Epithelial cell of esophagus (primary cell): Measurements from ENCODE around the gene C17orf78.

Source experiments
- DNase-seq: peaks from one replicate; pipeline ENCODE4 v3.0.0; 2010; ENCODE audit warnings: low read depth
- H3K4me3 ChIP-seq: 2 replicates; pipeline ENCODE4 v1.5.1; 2011; ENCODE audit warnings: mild to moderate bottlenecking, low read length, control low read depth
- TF ChIP-seq, protein P1 (sequence below): IDR thresholded peaks from 2 replicates; pipeline ENCODE4 v1.5.1; 2011; ENCODE audit warnings: low read depth, mild to moderate bottlenecking, low read length, control low read depth, inconsistent platforms; ENCODE audit not compliant: insufficient read depth; ENCODE audit errors: missing control alignments

C17orf78 gene

DNA sequence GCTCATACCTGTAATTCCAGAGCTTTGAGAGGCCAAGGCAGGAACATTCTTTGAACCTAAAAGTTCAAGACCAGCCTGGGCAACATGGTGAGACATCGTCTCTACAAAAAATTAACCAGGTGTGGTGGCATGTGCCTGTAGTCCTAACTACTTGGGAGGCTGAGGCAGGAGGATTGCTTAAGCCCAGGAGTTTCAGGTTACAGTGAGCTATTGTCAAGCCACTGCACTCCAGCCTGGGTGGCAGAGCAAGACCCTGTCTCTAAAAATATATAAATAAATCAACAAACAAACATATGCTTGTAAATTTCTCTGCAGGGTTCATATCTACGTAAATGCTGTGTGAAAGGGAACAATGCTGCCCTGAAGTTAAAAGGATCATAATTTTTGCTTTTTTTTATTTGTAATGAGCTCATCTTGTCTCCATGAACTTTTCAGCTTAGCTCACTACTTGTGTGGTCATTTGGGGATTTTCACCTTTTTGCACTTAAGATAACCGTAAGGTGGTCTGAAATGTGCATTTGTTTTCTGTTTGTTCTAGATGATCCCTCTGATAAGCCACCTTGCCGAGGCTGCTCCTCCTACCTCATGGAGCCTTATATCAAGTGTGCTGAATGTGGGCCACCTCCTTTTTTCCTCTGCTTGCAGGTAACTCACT lies 47.3 kb downstream of the C17orf78 start:
- H3K4me3 ChIP-seq = no peak overlapping the region
- no peak for DNase-seq
- TF ChIP-seq, protein P1, sequence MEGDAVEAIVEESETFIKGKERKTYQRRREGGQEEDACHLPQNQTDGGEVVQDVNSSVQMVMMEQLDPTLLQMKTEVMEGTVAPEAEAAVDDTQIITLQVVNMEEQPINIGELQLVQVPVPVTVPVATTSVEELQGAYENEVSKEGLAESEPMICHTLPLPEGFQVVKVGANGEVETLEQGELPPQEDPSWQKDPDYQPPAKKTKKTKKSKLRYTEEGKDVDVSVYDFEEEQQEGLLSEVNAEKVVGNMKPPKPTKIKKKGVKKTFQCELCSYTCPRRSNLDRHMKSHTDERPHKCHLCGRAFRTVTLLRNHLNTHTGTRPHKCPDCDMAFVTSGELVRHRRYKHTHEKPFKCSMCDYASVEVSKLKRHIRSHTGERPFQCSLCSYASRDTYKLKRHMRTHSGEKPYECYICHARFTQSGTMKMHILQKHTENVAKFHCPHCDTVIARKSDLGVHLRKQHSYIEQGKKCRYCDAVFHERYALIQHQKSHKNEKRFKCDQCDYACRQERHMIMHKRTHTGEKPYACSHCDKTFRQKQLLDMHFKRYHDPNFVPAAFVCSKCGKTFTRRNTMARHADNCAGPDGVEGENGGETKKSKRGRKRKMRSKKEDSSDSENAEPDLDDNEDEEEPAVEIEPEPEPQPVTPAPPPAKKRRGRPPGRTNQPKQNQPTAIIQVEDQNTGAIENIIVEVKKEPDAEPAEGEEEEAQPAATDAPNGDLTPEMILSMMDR = no peak

DNA sequence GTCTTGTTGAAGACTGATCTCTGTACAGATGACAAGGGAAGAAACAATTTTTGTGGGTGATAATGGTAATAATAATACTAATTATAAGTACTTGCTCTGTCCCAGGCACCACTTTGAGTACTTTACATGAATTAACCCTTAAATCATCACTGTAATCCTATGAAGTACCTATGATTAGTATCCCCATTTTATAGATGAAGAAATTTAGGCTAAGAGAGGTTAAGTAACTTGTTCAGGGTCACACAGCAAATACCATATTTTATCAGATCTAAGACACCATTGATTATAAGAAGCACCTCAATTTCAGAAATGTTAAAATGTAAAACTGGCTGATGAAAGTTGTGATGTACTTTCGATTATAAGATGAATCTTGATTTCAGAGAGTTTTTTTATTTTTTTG lies 49.5 kb downstream of the C17orf78 start:
- H3K4me3 ChIP-seq = no peak overlapping the region
- TF ChIP-seq, protein P1 = no peak
- no peak for DNase-seq

DNA sequence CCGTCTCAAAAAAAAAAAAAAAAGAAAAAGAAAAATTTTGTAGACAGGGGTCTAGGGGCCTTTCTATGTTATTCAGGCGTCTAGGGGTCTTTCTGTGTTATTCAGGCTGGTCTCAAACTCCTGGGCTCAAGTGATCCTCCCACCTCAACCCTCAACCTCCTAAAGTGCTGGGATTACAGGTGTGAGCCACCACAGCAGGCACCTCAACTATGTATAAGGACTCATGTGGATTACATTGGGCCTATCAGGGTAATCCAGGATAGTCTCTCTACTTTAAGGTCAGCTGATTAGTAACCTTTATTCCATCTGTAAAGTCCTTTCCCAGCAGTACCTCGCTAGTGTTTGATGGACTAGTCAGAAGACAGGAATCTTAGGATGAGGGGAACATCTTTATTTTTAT lies 53.3 kb downstream of the C17orf78 start:
- H3K4me3 ChIP-seq = no peak overlapping the region
- TF ChIP-seq, protein P1 = no peak
- no peak for DNase-seq

DNA sequence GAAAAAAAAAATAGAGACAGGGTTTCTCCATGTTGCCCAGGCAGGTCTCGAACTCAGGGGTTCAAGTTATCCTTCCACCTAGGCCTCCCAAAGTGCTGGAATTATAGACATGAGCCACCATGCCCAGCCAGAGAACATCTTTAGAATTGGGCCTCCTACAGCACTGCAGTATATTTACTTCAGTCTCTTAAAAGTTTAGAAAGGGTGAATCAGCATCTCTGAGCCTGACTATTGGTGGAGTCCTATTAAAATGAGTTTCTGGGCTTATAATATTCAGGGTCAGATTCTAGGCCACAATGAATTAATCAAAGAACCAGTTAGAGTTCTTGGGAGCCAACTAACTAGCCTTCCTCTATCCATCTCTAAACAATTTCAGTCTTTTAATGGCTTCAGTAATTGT lies 53.7 kb downstream of the C17orf78 start:
- no peak overlapping the region for H3K4me3 ChIP-seq
- peak; percentile 50 for DNase-seq

DNA sequence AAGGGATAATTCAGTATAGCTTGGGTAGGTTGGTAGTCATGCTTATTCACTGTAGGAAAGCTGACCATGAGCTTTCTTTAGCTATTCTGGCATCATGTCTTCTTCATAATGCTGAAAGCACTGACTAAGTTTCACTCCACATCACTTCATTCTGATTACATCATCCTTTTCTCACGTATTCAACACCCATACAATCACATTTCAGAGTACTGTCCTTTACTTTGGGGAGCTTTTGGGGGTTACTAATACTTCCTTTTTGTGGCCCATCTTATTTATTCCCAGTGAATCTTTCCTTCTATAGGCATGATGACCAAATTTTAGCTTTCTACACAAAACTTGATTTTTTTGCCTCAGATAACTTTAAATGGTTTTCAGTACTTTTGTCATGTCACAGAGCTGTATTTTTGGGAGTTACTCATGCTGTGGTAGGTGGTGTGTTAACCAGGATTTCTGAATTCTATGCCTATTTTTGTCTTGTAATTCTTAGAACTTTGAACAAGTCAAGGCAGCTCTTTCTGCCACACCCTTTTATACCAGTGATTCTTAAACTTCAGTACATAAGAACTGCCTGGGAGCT lies 54.4 kb downstream of the C17orf78 start:
- peak; percentile 94 for DNase-seq
- TF ChIP-seq, protein P1 = no peak

More for the DNA sequence above, 53.7 kb downstream of the C17orf78 start:
- TF ChIP-seq, protein P1 = no peak

DNA sequence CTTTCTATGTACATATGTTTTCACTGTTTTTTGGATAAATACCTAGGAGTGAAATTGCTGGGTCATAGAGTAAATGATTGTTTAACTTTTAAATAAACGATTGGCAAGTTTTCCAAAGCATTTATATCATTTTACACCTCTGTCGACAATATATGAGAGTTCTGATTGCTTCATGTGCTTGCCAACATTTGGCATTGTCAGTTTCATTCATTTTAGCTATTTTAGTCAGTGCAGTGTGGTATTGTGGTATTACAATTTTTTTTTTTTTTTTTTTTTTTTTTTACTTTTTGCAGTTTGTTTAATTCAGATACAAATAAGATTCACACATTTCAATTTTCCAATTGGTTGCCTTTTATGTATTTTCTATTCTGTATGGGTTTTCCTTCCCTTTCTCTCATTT lies 56.9 kb downstream of the C17orf78 start:
- no peak overlapping the region for H3K4me3 ChIP-seq
- no peak for DNase-seq
- TF ChIP-seq, protein P1 = no peak

More for the DNA sequence above, 54.4 kb downstream of the C17orf78 start:
- H3K4me3 ChIP-seq = no peak overlapping the region

DNA sequence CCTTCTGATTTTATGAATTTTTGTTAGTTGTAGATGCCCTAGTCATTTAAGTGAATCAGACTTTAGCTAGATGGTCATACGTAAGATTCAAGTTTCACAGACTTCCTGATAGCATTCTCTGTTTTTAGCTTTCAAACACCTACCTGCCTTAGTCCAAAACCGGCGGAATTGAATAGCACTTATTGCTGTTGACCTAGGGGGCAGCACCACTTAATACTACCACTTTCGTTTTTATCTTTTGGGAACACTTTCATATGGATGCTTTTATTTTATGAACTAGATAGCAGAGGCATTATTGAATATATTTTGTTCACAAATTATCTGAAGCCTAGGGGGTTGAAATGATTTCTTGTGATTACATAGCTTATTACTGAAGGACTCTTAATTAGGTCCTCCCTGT lies 62.4 kb downstream of the C17orf78 start:
- TF ChIP-seq, protein P1 = peak; percentile 22
- no peak overlapping the region for H3K4me3 ChIP-seq
- DNase-seq = peak; percentile 11
